GM15510 (cell line): ENCODE data around the gene AHNAK2.

ENCODE experiments used
- POLR2A ChIP-seq: IDR thresholded peaks from 3 replicates; pipeline ENCODE4 v1.6.1; 2011; ENCODE audit warnings: borderline replicate concordance; ENCODE audit not compliant: insufficient read length; ENCODE audit errors: extremely low read depth

Gene AHNAK2

GRCh38 chr14:104956290-104956890 is 21.8 kb downstream of the AHNAK2 start:
- no peak for TF ChIP-seq POLR2A

GRCh38 chr14:104955396-104955770 is 22.8 kb downstream of the AHNAK2 start:
- no peak for TF ChIP-seq POLR2A

- TF ChIP-seq POLR2A: no peak
Observed at GRCh38 chr14:104954746-104955395, 23.3 kb downstream of the AHNAK2 start.

GRCh38 chr14:104953896-104954656 is 24.1 kb downstream of the AHNAK2 start:
- TF ChIP-seq POLR2A: no peak

- no peak for TF ChIP-seq POLR2A
Observed at GRCh38 chr14:104953097-104953496, 25.1 kb downstream of the AHNAK2 start.

GRCh38 chr14:104950021-104950420 is 28.2 kb downstream of the AHNAK2 start:
- no peak for TF ChIP-seq POLR2A

GRCh38 chr14:104948736-104949031 is 29.5 kb downstream of the AHNAK2 start:
- TF ChIP-seq POLR2A: no peak

GRCh38 chr14:104942586-104942985 is 35.6 kb downstream of the AHNAK2 start:
- no peak for TF ChIP-seq POLR2A

- no peak for TF ChIP-seq POLR2A
Observed at GRCh38 chr14:104941508-104942365, 36.4 kb downstream of the AHNAK2 start.

- no peak for TF ChIP-seq POLR2A
Observed at GRCh38 chr14:104940526-104941150, 37.5 kb downstream of the AHNAK2 start.

- TF ChIP-seq POLR2A: no peak
Observed at GRCh38 chr14:104939666-104940410, 38.3 kb downstream of the AHNAK2 start.

GRCh38 chr14:104938960-104939359 is 39.2 kb downstream of the AHNAK2 start:
- no peak for TF ChIP-seq POLR2A

- no peak for TF ChIP-seq POLR2A
Observed at GRCh38 chr14:104938436-104938835, 39.7 kb downstream of the AHNAK2 start.
